GM19455 (cell line): Measurements from ENCODE around the gene CLK1.
A peak's percentile ranks its signal among the peaks of the same experiment; 100 is the strongest.

Experiments used
- ATAC-seq: cut with Tn5 transposase; IDR thresholded peaks from one replicate; pipeline ENCODE4 v1.9.1; 2021; ENCODE audit not compliant: unreplicated experiment

The CLK1 gene

GRCh38 chr2:200811333-200812121, 52.9 kb downstream of the CLK1 start, which contains the start of gene BZW1:
TSS of gene BZW1 (plus strand) at chr2:200811910. CDS start at chr2:200813218, 1,308 bp downstream.
- ATAC-seq: peak; percentile 75

DNA sequence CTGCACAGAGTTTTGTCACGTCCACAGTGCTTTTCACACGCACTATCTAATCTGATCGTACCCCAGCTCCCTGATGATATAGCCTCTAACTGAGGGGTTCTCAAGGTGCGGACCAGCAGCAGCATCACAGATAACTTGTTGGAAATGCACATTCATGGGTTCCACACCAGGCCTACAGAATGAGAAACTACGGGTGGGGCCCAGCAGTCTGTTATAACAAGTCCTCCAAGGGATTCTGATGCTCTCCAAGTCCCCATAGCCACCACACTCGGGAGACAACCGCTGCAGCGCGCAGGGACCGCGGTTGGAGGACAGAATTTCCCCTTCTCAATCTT, 53.5 kb downstream of the CLK1 start:
- no peak for ATAC-seq

- no peak for ATAC-seq
Measured at GRCh38 chr2:200810252-200810997, 54.0 kb downstream of the CLK1 start.

DNA sequence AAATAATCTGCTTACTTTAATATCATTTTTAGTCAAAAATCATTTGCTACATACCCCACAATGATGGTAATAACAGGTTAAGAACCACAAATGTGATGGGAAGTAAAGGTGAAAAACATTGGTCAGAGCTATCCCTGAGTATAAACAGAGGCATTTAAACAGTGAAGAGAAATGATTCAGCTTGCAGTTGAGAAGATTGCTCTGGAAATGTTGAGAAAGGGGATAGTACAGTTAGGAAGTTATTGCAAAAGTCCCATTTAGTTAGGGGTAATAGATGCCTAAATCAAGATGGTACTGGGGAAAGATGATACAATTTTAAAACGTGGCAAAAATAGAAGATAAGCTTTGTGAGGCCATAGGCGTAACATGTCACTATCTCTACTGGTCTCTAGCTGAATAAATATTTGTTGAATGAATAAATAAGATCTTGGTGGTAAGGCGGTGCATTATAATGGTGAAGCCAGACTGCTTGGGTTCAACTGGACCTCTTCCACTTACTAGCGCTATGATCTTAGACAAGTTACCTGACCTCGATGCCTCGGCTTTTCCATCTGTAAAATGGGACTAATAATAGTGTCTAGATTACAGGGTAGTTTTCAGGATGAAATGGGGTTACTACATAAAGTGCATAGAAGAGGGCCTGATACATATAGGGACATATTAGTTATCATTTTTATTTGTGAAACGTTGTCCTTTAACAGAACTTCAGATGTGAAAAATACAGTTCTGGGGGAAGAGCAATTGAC, 54.8 kb downstream of the CLK1 start:
- no peak for ATAC-seq
